ENCODE results near the gene KLF12. TPM values are rescaled to one million over a fixed set of nuclear protein-coding genes. Genes with fewer than 3 reads are reported as not detected.

KLF12 gene
- total RNA-seq, 1 donor from 2014 or later, result 5.4 TPM

GRCh38 chr13:74128156-74128767, 5.9 kb downstream of the KLF12 start:
- intact Hi-C loops (cut with DNase I), result no loop called here
- Histone ChIP-seq H3K27me3 (no peaks in the 10 kb centered on the region), H3K9me3 (no peaks in the 10 kb centered on the region), H3K4me1 (peaks cover 13% of the 10 kb centered on the region), H3K4me3 (no peak overlapping the region), H3K36me3 (no peaks in the 10 kb centered on the region), H3K27ac (no peak overlapping the region)
- DNase-seq (ENCODE audit: extremely low spot score in 2 of 2), result no peak
- TF ChIP-seq POLR2AphosphoS5 (IDR thresholded peaks at IDR 0.05; ENCODE audit: insufficient read depth in 1 of 2, low read depth in 1 of 2) (no peak), POLR2A (IDR thresholded peaks at IDR 0.05) (no peak)

GRCh38 chr13:74118328-74118727, 15.9 kb downstream of the KLF12 start:
- Histone ChIP-seq H3K9me3 (peaks cover 8% of the 10 kb centered on the region), H3K27me3 (no peaks in the 10 kb centered on the region), H3K27ac (no peak overlapping the region), H3K4me3 (no peak overlapping the region), H3K4me1 (peaks cover 7% of the 10 kb centered on the region), H3K36me3 (no peaks in the 10 kb centered on the region)
- DNase-seq (ENCODE audit: extremely low spot score in 2 of 2), result no peak
- no peak for TF ChIP-seq CTCF (IDR thresholded peaks at IDR 0.05)
- TF ChIP-seq POLR2A (IDR thresholded peaks at IDR 0.05), result no peak
- intact Hi-C loops (cut with DNase I), result no loop called here

- Histone ChIP-seq H3K27ac (no peak overlapping the region), H3K4me3 (no peak overlapping the region), H3K27me3 (no peaks in the 10 kb centered on the region), H3K36me3 (no peaks in the 10 kb centered on the region), H3K9me3 (peaks cover 8% of the 10 kb centered on the region), H3K4me1 (peaks cover 7% of the 10 kb centered on the region)
- TF ChIP-seq CTCF (IDR thresholded peaks at IDR 0.05), result no peak
- no peak for TF ChIP-seq POLR2AphosphoS5 (IDR thresholded peaks at IDR 0.05; ENCODE audit: insufficient read depth in 1 of 2, low read depth in 1 of 2)
- TF ChIP-seq POLR2A (IDR thresholded peaks at IDR 0.05), result no peak
- DNase-seq (ENCODE audit: extremely low spot score in 2 of 2), result no peak
- intact Hi-C loops (cut with DNase I), result no loop called here
These were observed 16.9 kb downstream of the KLF12 start for GRCh38 chr13:74117207-74117705.

- Histone ChIP-seq H3K4me1 (peaks cover 7% of the 10 kb centered on the region), H3K36me3 (no peaks in the 10 kb centered on the region), H3K4me3 (no peak overlapping the region), H3K9me3 (peaks cover 8% of the 10 kb centered on the region), H3K27me3 (no peaks in the 10 kb centered on the region), H3K27ac (no peak overlapping the region)
- intact Hi-C loops (cut with DNase I), result no loop called here
- TF ChIP-seq POLR2A (IDR thresholded peaks at IDR 0.05), result no peak
- TF ChIP-seq CTCF (IDR thresholded peaks at IDR 0.05), result no peak
- no peak for TF ChIP-seq POLR2AphosphoS5 (IDR thresholded peaks at IDR 0.05; ENCODE audit: insufficient read depth in 1 of 2, low read depth in 1 of 2)
- DNase-seq (ENCODE audit: extremely low spot score in 2 of 2), result no peak
These were observed 19.1 kb downstream of the KLF12 start for GRCh38 chr13:74115133-74115532.

GRCh38 chr13:74114641-74115040, 19.6 kb downstream of the KLF12 start:
- intact Hi-C loops (cut with DNase I), result no loop called here
- H3K9me3 ChIP-seq, result peaks cover 8% of the 10 kb centered on the region
- no peaks in the 10 kb centered on the region for H3K27me3 ChIP-seq
- H3K4me1 ChIP-seq, result peaks cover 7% of the 10 kb centered on the region
- H3K27ac ChIP-seq, result no peak overlapping the region
- no peaks in the 10 kb centered on the region for H3K36me3 ChIP-seq
- no peak overlapping the region for H3K4me3 ChIP-seq
- TF ChIP-seq CTCF (IDR thresholded peaks at IDR 0.05), result no peak
- TF ChIP-seq POLR2AphosphoS5 (IDR thresholded peaks at IDR 0.05; ENCODE audit: insufficient read depth in 1 of 2, low read depth in 1 of 2), result no peak
- TF ChIP-seq POLR2A (IDR thresholded peaks at IDR 0.05), result no peak
- no peak for DNase-seq (ENCODE audit: extremely low spot score in 2 of 2)

Data from vagina (tissue), 2 donors.